H1 (cell line): ENCODE measurements around the gene SEMA3E. TPM values are rescaled to one million over a fixed set of nuclear protein-coding genes. Genes with fewer than 3 reads are reported as not detected.

Source experiments
- polyA plus RNA-seq, 7 experiments: library from polyadenylated mRNA; depleted of rRNA in 3 of 7; stranded (reverse) in 5 of 7; unstranded in 2 of 7; fragments of >200 nt in 5 of 7; fragments of 200-250 nt in 2 of 7; gene quantifications; 1 replicate in 5 of 7; 2 replicates in 1 of 7; 4 replicates in 1 of 7; pipeline versions ENCODE4 v1.2.1 to v1.2.3, GENCODE V29; 2011 to 2013; ENCODE audit warnings: missing spikeins in 2 of 7, mixed read lengths in 2 of 7
- small RNA-seq: library from polyadenylated mRNA; stranded (forward); fragments of <200 nt; extraction: miRNeasy Mini kit (QIAGEN cat#:217004); gene quantifications from one replicate; pipeline ENCODE3, GENCODE V24; 2013; ENCODE audit not compliant: insufficient read depth
- total RNA-seq: library from RNA; stranded (reverse); fragmentation: NEBNext Ultra II Directional; extraction: Animal tissue kit (Norgen Biotek cat#: 25700); gene quantifications from 2 replicates; pipeline ENCODE4 v1.2.1, GENCODE V29; 2021

SEMA3E gene
- total and polyA plus RNA-seq, 2 of the 8 experiments (the other 6 are each of a cell fraction or from before 2014, with no cell fraction given), result 0.93 to 0.94 TPM

Small RNA genes within 50 kb of the gene (small RNA-seq; reads per million reads assigned to genes)
- gene AC079987.1, result not detected
